Measurements from ENCODE around the gene NABP2. TPM values are rescaled to one million over a fixed set of nuclear protein-coding genes. Genes with fewer than 3 reads are reported as not detected.
"Not testable (repeated sequence)": the region's sequence is repeated elsewhere in the genome, so short reads cannot be mapped to it uniquely, and the experiment has no call there.

Gene NABP2
- total and polyA plus RNA-seq, 2 of the 4 experiments (the other 2 are of a cell fraction), result 29.2 to 37.4 TPM

- intact Hi-C loops (cut with micrococcal nuclease); H4K20me1 ChIP-seq (ENCODE audit: insufficient read depth, low read length); H3K56ac ChIP-seq (ENCODE audit: extremely low read depth, insufficient read depth, low read length); H3K18ac ChIP-seq (ENCODE audit: low read depth, low read length); H3K23ac ChIP-seq (ENCODE audit: low read depth, low read length); H3K4ac ChIP-seq (ENCODE audit: low read depth, low read length); H2AK5ac ChIP-seq (ENCODE audit: low read depth, low read length); H3K14ac ChIP-seq (replicated peaks; ENCODE audit: low read depth, low read length); DNase-seq; H2BK20ac ChIP-seq (ENCODE audit: low read depth, low read length); H2BK5ac ChIP-seq (ENCODE audit: low read depth, low read length, poor library complexity, severe bottlenecking); H2BK120ac ChIP-seq (ENCODE audit: low read depth, low read length); in situ Hi-C loops (cut with MboI; ENCODE audit: low sequenced_read_pairs); H4K91ac ChIP-seq (ENCODE audit: insufficient read depth, low read depth, low read length); H3K4me3 ChIP-seq (ENCODE audit: insufficient read depth, low read depth, low read length); dilution Hi-C loops (cut with HindIII; ENCODE audit: low sequenced_read_pairs, unreplicated experiment); H3K36me3 ChIP-seq (ENCODE audit: control insufficient read depth, insufficient read depth, low read length); H2BK15ac ChIP-seq (ENCODE audit: low read depth, low read length); H3K9ac ChIP-seq (ENCODE audit: low read depth, low read length); POLR2A ChIA-PET (ENCODE audit: unreplicated experiment); H3K9me3 ChIP-seq (ENCODE audit: control insufficient read depth, insufficient read depth, low read length); H4K8ac ChIP-seq (ENCODE audit: low read depth in 2 of 2, low read length in 2 of 2); BruUV-seq (replicated peaks); H4K5ac ChIP-seq (ENCODE audit: low read depth, low read length); H2AK9ac ChIP-seq (replicated peaks; ENCODE audit: low read depth, low read length, poor library complexity); H3K27me3 ChIP-seq (ENCODE audit: control insufficient read depth, insufficient read depth, low read length); H3K4me2 ChIP-seq (ENCODE audit: low read depth, low read length); H3K27ac ChIP-seq (ENCODE audit: insufficient read depth, low read length); ATAC-seq (ENCODE audit: low read depth); H2AFZ ChIP-seq (replicated peaks; ENCODE audit: low read length, poor library complexity): not testable (repeated sequence)
- H3K9me1 ChIP-seq (ENCODE audit: insufficient read depth, low read length), result peaks cover 12% of the 10 kb centered on the region
- peaks cover 0 to 20% of the 10 kb centered on the region in 2 experiments; a peak in 2 of 4 replicates for H3K79me1 ChIP-seq (ENCODE audit: low read depth in 1 of 2, low read length in 2 of 2)
- WGBS, 2 experiments (ENCODE audit: extremely low coverage in 2 of 2, insufficient read length in 1 of 2), result no CpG with 5 or more reads among the region's 7 CpGs
- CTCF ChIA-PET, result interaction anchor here (0.6 kb wide), 1 partner anchor 21 kb away, joined by 3 read pairs; no protein-coding TSS in a partner anchor
- H3K4me1 ChIP-seq (ENCODE audit: control insufficient read depth, insufficient read depth, low read length), result peaks cover 16% of the 10 kb centered on the region
These were observed 38.8 kb downstream of the NABP2 start for GRCh38 chr12:56262955-56263354.

DNA sequence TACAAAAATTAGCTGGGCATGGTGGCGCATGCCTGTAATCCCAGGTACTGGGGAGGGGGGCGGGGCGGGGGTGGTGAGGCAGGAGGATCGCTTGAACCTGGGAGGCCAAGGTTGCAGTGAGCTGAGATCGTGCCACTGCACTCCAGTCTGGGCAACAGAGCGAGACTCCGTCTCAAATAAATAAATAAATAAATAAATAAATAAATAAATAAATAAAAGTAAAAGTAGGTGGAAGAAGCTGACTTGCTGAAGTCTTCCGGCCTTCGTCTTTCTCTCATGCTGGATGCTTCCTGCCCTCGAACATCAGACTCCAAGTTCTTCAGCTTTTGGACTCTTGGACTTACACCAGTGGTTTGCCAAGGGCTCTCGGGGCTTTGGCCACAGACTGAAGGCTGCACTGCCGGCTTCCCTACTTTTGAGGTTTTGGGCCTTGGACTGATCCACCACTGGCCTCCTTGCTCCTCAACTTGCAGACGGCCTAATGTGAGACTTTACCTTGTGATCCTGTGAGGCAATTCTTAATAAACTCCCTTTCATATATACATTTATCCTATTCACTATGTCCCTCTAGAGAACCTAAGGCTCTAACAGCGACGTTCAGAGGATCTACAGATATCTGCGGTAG is 42.0 kb downstream of the NABP2 start:
- H2BK15ac ChIP-seq (ENCODE audit: low read depth, low read length), result peak overlapping the region; percentile 47; the same call in 2 of the 3 replicates
- H4K91ac ChIP-seq (ENCODE audit: insufficient read depth, low read depth, low read length), result peak overlapping the region; percentile 92
- H3K27ac ChIP-seq (ENCODE audit: insufficient read depth, low read length), result peak overlapping the region; percentile 78
- peak overlapping the region; percentile 77 for H3K4ac ChIP-seq (ENCODE audit: low read depth, low read length)
- 45% methylated on average over 9 of the region's 16 CpGs; no CpG with 5 or more reads in 1 of the 2 experiments for WGBS, 2 experiments (ENCODE audit: extremely low coverage in 2 of 2, insufficient read length in 1 of 2)
- H2AFZ ChIP-seq (replicated peaks; ENCODE audit: low read length, poor library complexity), result peak overlapping the region; percentile 100
- H3K9me1 ChIP-seq (ENCODE audit: insufficient read depth, low read length); H3K27me3 ChIP-seq (ENCODE audit: control insufficient read depth, insufficient read depth, low read length); BruUV-seq (replicated peaks); ATAC-seq (ENCODE audit: low read depth); POLR2A ChIA-PET (ENCODE audit: unreplicated experiment); H3K9me3 ChIP-seq (ENCODE audit: control insufficient read depth, insufficient read depth, low read length); in situ Hi-C loops (cut with MboI; ENCODE audit: low sequenced_read_pairs); DNase-seq; dilution Hi-C loops (cut with HindIII; ENCODE audit: low sequenced_read_pairs, unreplicated experiment); H3K18ac ChIP-seq (ENCODE audit: low read depth, low read length); H2BK20ac ChIP-seq (ENCODE audit: low read depth, low read length); H4K20me1 ChIP-seq (ENCODE audit: insufficient read depth, low read length): not testable (repeated sequence)
- peak overlapping the region; percentile 83 for H3K4me2 ChIP-seq (ENCODE audit: low read depth, low read length)
- H2BK120ac ChIP-seq (ENCODE audit: low read depth, low read length), result peak overlapping the region; percentile 73; the same call in 1 of the 2 replicates
- peak overlapping the region; percentile 62 for H2AK5ac ChIP-seq (ENCODE audit: low read depth, low read length)
- peak overlapping the region; percentile 86; the same call in 1 of the 2 replicates for H3K23ac ChIP-seq (ENCODE audit: low read depth, low read length)
- peaks cover 11% of the 10 kb centered on the region for H3K36me3 ChIP-seq (ENCODE audit: control insufficient read depth, insufficient read depth, low read length)
- peaks cover 13% of the 10 kb centered on the region for H3K4me1 ChIP-seq (ENCODE audit: control insufficient read depth, insufficient read depth, low read length)
- peak overlapping the region; percentile 61 for H3K4me3 ChIP-seq (ENCODE audit: insufficient read depth, low read depth, low read length)
- CTCF ChIA-PET, result interaction anchor here (0.6 to 1.4 kb wide), 2 partner anchors 33 to 45 kb away, joined by 3 to 4 read pairs; partner anchors contain the start of gene RNF41
- peak overlapping the region; percentile 33 to 74; a peak in 2 of 4 replicates for H4K8ac ChIP-seq (ENCODE audit: low read depth in 2 of 2, low read length in 2 of 2)
- peak overlapping the region; percentile 73 for H3K9ac ChIP-seq (ENCODE audit: low read depth, low read length)
- intact Hi-C loops (cut with micrococcal nuclease), result loop anchor here (2.0 kb wide), 1 partner anchor 199 kb away; no protein-coding TSS in a partner anchor
- peak overlapping the region; percentile 82 for H3K14ac ChIP-seq (replicated peaks; ENCODE audit: low read depth, low read length)
- 0 out of 2 replicates have a peak overlapping the region, but pooled peaks have one; percentile 71 for H3K56ac ChIP-seq (ENCODE audit: extremely low read depth, insufficient read depth, low read length)
- peak overlapping the region; percentile 78 for H2BK5ac ChIP-seq (ENCODE audit: low read depth, low read length, poor library complexity, severe bottlenecking)
- H3K79me1 ChIP-seq (ENCODE audit: low read depth in 1 of 2, low read length in 2 of 2), result peaks cover 0 to 21% of the 10 kb centered on the region in 2 experiments; a peak in 2 of 4 replicates
- peak overlapping the region; percentile 96 for H2AK9ac ChIP-seq (replicated peaks; ENCODE audit: low read depth, low read length, poor library complexity)
- peak overlapping the region; percentile 13 for H4K5ac ChIP-seq (ENCODE audit: low read depth, low read length)
